H54 (cell line): ENCODE measurements around the gene INPP1.
"Not testable (repeated sequence)": the region's sequence is repeated elsewhere in the genome, so short reads cannot be mapped to it uniquely, and the experiment has no call there.

Source experiments
- DNase-seq: peaks from one replicate; pipeline ENCODE4 v3.0.0; 2011; ENCODE audit warnings: low spot score, mixed read lengths; ENCODE audit not compliant: insufficient read length
- FAIRE-seq: peaks from 3 replicates; lab custom pipeline; 2011; peaks lifted over from hg19 to GRCh38; lab: Jason Lieb, UNC
- POLR2A ChIP-seq: IDR thresholded peaks from 2 replicates; pipeline ENCODE4 v1.6.1; 2011; ENCODE audit warnings: low read depth, mild to moderate bottlenecking, low read length

INPP1 gene

GRCh38 chr2:190339394-190339793, 4.0 kb upstream of the INPP1 start:
- TF ChIP-seq POLR2A = no peak
- no peak for DNase-seq
- FAIRE-seq = no peak

- DNase-seq = no peak
Observed at GRCh38 chr2:190340369-190340768, 3.0 kb upstream of the INPP1 start.

GRCh38 chr2:190342611-190343010, 778 bp upstream of the INPP1 start:
- FAIRE-seq = no peak
- DNase-seq = no peak

More at GRCh38 chr2:190340369-190340768, 3.0 kb upstream of the INPP1 start:
- no peak for TF ChIP-seq POLR2A
- peak; percentile 87 for FAIRE-seq

GRCh38 chr2:190343089-190343535, 277 bp upstream of the INPP1 start:
- DNase-seq (no peak), FAIRE-seq (peak; percentile 84)
- no peak for TF ChIP-seq POLR2A

More at GRCh38 chr2:190342611-190343010, 778 bp upstream of the INPP1 start:
- TF ChIP-seq POLR2A = no peak

DNA sequence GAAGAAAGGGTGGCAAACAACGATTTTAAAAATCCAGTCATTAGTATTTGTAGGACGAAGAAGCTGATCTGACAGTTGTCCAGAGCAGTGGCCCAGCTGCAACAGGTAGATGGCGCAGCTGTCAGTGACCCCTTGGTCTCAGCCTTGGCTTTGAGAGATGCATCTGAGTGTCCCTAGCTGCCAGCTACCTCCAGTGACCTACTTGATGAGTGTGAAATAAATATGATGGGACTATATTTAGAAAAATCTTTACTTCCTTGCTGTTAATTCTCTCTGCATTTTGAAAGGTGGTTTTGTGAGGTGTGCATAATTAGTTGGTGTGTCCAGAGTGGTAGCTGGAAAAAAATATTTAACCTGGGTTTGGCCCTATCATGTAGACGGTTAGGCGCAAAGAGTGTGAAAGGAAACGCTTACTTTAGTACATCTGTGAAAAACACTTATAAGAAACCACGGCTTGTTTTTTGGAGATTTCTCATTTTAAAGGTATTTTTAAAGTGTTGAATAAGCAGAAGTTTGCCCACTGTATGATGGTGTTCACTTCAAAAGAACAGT, 963 bp downstream of the INPP1 start:
- peak; percentile 15 for DNase-seq
- TF ChIP-seq POLR2A = no peak
- peak; percentile 66 for FAIRE-seq

- FAIRE-seq (no peak), DNase-seq (no peak)
- TF ChIP-seq POLR2A = no peak
Observed at GRCh38 chr2:190350371-190350770, 7.0 kb downstream of the INPP1 start.

GRCh38 chr2:190351955-190352354, 8.6 kb downstream of the INPP1 start:
- FAIRE-seq = no peak
- no peak for TF ChIP-seq POLR2A

DNA sequence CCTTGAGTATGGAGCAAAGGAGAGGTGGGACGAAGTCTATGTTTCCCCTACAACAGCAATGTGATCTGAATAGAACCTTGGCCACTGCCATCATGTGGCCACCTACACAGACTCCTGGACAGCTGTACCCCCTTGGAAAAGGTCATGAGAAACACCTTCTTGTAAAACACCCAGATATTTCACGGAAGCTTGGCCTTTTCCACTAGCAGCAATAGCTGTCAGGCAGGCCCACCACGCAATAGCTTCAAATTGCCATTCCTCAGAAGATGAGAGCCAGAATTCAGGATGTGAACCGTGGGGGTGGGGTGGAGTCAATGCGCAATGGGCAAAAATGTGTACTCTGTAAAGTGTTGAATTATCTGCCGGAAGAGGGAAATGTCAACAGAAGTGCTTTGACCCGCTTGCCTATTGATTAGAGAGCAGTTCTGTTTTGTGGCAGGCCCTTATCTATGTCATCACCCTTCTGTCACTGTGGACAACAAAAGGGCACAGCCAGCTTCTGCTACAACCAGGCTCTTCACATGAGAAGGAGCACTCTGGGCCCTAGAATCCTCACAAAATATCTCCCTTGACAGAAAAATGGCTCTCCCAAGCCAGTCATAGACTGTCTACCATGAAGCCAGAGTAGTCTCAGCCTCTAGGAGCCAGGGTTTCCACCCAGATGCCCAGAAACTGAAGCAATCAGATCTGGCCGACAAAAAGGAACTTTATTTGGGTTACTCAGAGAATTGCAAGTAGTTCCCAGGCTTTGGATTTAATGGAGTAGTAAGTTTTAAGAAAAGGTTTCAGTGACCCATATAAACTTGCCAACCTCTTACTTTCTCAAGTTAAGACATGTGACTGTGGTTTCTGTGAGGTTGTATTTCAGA, 9.5 kb downstream of the INPP1 start:
- no peak for DNase-seq
- FAIRE-seq = no peak
- TF ChIP-seq POLR2A = no peak

More at GRCh38 chr2:190351955-190352354, 8.6 kb downstream of the INPP1 start:
- DNase-seq = no peak

DNA sequence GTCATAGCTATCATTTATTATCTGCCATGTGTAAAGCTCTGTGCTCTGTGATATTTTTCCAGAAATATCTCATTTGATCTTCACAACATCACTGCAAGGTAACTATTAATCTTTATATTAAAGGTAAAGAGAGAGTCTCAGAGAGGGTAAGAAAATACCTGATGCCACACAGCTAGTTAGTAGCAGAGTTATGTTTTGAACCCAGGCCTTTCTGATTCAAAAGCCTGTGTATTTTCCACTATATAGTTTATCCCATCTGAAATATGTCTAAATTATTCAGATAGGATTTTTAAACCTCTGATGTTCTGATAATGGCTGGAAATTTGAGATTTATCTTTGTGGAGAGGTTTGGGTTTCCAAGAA, 10.1 kb downstream of the INPP1 start:
- DNase-seq (no peak), FAIRE-seq (no peak)
- no peak for TF ChIP-seq POLR2A

DNA sequence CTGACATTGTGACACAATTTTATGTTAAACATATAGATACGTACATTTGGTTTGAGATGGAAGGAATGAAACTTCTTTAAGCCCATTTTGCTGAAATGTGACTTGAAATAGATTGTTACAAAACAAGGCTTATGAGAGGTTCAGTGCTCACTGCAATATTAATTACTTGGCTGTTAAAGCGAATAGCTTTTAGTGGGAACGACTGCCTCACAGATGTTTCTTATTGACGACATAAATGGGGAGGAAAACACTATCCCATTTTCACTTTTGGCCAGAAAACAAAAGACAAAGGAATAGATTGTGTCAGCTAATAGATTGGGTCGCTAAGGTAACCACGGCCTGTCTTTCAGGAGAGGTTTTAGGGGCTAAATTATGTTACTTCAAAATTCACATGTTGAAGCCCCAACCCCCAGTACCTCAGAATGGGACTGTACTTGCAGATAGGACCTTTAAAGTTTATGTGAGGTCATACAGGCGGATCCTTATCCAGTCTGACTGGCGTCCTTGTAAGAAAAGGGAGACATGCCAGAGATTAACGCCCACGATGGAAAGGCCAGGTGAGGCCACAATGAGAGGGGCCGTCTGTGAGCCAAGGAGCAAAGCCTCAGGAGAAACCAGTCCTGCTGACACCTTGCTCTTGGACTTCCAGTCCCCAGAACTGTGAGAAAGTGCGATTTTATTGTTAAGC, 10.8 kb downstream of the INPP1 start:
- TF ChIP-seq POLR2A = no peak
- FAIRE-seq = no peak
- DNase-seq = no peak

DNA sequence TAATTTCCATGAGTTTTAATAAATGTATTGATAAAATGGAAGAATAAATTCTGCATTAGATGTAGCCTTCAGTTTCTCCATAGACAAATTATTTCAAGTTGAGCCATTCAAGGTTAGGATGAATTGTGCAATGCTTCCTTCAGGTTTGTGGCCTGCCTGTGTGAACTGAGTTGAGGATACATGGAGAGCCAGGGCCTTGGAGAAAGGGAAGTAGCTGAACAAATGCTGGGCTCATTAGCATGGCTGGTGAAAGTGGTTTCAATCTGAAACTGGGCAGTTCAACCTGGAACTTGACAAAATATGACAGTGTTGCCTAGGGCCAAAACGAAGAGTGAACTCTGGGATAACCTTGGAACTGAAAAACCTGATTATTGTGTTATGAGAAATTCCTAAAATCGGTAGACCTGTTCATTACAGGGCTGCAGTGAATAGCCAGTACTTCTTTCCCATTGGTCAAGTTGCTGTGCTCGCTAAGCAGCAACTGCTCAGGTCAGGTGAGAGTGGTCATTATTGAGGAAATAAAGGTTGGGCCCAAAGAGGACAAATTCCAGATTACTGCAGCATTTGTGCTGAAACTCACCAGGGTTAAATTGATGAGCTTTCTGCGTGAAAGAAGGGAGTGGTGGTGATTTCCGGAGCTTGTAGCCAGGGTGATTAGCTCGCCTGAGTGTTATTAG, 12.7 kb downstream of the INPP1 start:
- no peak for FAIRE-seq
- TF ChIP-seq POLR2A = no peak

GRCh38 chr2:190357600-190357999, 14.2 kb downstream of the INPP1 start:
- no peak for TF ChIP-seq POLR2A
- DNase-seq (no peak), FAIRE-seq (peak; percentile 52)

More for the DNA sequence above, 12.7 kb downstream of the INPP1 start:
- no peak for DNase-seq

GRCh38 chr2:190358655-190359448, 15.5 kb downstream of the INPP1 start:
- not testable (repeated sequence) for FAIRE-seq, DNase-seq

GRCh38 chr2:190360561-190360960, 17.2 kb downstream of the INPP1 start:
- DNase-seq (no peak), FAIRE-seq (no peak)
- TF ChIP-seq POLR2A = no peak
